ENCODE results near the gene PARVB.

Gene PARVB

DNA sequence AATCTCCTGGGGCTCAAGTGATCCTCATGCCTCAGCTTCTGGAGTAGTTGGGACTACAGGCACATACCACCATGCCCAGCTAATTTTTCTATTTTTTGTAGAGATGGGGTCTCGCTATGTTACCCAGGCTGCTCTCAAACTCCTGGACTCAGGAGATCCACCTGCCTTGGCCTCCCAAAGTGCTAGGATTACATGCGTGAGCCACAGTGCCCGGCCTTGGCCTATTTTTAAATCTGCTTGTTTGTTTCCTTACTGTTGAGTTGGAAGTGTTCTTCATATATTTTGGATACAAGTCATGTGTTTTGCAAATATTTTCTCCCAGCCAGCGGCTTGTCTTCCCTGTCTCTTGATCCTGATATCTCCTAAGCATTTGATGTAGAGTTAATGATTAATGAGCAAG is 5.0 kb downstream of the PARVB start:
- ChIA-PET POLR2A (ENCODE audit: low non-redundant PET) (no interaction called here), CTCF (no interaction called here)
- no peak overlapping the region for H3K27ac ChIP-seq
- DNase-seq (ENCODE audit: low spot score): no peak
- TF ChIP-seq, protein P1, sequence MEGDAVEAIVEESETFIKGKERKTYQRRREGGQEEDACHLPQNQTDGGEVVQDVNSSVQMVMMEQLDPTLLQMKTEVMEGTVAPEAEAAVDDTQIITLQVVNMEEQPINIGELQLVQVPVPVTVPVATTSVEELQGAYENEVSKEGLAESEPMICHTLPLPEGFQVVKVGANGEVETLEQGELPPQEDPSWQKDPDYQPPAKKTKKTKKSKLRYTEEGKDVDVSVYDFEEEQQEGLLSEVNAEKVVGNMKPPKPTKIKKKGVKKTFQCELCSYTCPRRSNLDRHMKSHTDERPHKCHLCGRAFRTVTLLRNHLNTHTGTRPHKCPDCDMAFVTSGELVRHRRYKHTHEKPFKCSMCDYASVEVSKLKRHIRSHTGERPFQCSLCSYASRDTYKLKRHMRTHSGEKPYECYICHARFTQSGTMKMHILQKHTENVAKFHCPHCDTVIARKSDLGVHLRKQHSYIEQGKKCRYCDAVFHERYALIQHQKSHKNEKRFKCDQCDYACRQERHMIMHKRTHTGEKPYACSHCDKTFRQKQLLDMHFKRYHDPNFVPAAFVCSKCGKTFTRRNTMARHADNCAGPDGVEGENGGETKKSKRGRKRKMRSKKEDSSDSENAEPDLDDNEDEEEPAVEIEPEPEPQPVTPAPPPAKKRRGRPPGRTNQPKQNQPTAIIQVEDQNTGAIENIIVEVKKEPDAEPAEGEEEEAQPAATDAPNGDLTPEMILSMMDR (conservative IDR thresholded peaks at IDR 0.05; ENCODE audit: low read depth): no peak

DNA sequence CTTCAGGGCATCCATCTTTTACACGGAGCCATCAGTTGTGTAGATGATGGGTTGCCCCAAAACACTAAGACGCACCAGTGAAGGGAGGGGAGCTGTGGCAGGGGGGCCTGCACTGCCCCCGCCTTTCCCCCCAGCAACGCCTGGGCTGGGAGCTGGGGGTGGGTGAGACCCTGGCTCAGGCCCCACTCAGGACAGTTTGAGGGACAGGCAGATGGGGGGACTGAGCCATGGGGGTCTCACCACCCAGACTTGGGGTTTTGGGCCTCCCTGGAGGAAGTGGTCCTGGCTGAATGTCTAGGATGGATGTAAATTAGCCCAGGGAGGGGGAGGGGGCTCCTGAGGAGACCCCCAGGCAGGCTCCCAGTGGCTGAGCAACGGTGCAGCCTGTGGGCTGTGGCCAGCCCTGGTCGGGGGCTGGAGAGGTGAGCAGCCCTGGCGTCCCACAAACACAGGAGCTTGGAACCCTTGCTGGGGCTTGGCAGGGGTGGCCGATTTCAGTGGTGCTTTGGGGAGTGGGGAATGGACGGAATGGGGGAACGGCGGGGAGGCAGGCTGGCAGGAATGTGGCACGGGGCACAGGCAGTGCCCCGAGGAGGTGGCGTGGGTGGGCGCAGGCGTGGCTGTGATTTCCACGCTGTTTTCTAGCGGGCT is 6.1 kb downstream of the PARVB start:
- no peak for DNase-seq (ENCODE audit: low spot score)
- CTCF ChIA-PET: no interaction called here
- no peak overlapping the region for H3K27ac ChIP-seq
- POLR2A ChIA-PET (ENCODE audit: low non-redundant PET): no interaction called here
- TF ChIP-seq, protein P1 (conservative IDR thresholded peaks at IDR 0.05; ENCODE audit: low read depth): no peak

DNA sequence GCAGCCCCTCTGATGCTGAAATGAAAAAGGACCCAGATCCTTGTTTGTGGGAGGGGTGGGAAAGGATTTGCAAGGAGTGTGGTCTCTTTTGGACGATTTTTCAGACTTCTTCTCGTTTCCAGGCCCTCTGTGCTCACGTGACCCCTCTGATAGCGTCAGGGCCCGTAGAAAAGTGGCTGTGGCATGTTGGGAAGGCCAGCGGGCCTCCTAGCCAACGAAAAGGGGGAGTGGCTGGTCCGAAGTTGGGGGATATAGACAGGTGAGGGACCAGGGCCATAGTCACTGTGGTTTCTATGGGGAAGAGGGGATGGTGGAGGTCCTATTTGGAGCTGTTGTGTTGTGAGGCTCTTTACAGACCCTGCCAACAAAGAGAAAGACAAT is 6.6 kb downstream of the PARVB start:
- H3K27ac ChIP-seq: no peak overlapping the region
- no peak for DNase-seq (ENCODE audit: low spot score)
- TF ChIP-seq, protein P1 (conservative IDR thresholded peaks at IDR 0.05; ENCODE audit: low read depth): no peak
- POLR2A ChIA-PET (ENCODE audit: low non-redundant PET): no interaction called here
- CTCF ChIA-PET: no interaction called here

DNA sequence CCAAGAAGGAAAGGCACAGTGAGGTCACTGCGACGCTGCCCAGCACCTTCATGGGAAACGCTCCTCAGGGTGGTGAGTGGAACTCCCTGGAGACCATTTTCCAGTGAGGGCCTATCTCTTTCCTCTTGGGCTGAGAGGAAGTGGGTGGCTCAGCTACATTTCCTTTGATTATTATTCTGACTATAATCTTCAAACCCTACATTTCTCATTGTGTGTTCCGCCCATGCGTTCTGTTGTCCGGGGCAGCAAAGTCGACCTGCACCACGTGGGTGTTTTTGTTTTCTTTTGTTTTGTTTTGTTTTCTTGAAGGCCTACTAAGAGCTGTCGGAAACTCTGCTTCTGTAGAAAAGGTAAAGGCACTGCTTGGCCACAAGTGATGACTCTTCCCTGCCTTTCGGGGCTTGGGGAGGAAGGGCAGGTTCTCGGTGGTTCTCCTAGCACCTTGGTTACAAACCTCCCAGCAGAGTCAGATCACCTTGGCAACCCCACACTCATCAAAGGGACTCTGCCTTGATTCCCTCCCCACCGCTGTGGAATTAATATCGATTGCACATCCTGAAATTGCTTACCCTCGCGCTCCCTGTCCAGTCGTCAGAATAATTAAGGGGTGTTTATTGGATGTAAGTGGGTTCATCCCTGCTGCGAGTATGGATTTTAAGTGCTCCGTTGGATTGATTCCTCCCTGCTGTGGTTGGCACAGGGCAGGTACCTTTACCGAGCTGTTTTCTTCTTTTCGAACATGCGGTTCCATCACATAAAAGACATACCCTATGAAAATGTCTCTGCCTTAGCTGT is 7.3 kb downstream of the PARVB start:
- ChIA-PET CTCF (no interaction called here), POLR2A (ENCODE audit: low non-redundant PET) (no interaction called here)
- TF ChIP-seq, protein P1 (conservative IDR thresholded peaks at IDR 0.05; ENCODE audit: low read depth): no peak

DNA sequence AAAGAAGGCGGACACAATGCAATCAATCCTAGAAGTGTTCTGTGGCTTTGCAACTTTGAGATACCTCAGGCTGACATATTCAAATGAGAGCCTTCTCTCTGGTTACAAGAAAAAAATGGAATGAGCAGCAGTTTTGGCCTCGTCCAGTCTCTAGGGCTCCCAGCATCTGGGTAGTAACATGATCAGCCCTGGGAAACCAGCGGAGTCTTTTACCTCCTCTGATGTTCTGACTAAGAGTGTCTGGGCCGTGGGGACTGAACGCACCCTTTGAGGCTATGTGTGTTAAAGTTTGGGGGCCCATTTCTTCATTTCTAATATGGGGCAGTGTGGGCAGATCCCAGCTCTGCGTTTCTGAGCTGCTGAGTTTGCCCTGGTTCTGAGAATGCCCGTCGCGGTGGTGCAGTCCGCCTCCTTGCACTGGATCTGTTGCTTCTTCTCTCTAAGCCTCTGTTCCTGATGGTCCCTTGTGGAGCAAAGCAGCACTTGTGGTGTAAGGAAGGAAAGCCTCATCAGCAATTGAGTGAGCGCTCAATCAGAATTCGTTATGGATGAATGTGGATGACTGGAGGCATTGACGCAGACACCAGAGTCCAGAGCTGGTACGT is 8.1 kb downstream of the PARVB start:
- CTCF ChIA-PET: interaction anchor here (1.0 kb wide), 1 partner anchor 49 kb away, joined by 3 read pairs; no protein-coding TSS in a partner anchor
- TF ChIP-seq, protein P1 (conservative IDR thresholded peaks at IDR 0.05; ENCODE audit: low read depth): no peak
- no peak for DNase-seq (ENCODE audit: low spot score)

More for the DNA sequence above, 7.3 kb downstream of the PARVB start:
- no peak for DNase-seq (ENCODE audit: low spot score)
- no peak overlapping the region for H3K27ac ChIP-seq

DNA sequence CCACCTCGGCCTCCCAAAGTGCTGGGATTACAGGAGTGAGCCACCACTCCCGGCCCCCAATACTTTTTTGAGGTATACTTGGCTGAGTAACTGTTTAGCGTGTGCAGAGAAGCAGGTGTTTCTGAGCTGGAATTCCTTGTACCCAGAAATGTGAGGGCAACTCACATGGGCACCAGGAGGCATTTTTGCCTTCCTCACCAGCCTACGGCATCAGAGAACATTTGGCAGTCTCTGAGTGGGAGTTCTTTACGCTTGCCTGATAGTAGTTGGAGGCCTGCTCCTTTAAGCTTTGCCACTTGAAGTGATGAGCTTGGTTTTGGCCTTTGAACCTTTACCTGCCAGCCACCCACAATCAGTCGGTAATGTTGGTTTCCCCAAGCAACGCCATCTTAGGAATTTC is 9.2 kb downstream of the PARVB start:
- TF ChIP-seq, protein P1 (conservative IDR thresholded peaks at IDR 0.05; ENCODE audit: low read depth): no peak
- no peak overlapping the region for H3K27ac ChIP-seq
- ChIA-PET CTCF (interaction anchor here (1.0 kb wide), 1 partner anchor 48 kb away, joined by 3 read pairs; no protein-coding TSS in a partner anchor), POLR2A (ENCODE audit: low non-redundant PET) (no interaction called here)
- DNase-seq (ENCODE audit: low spot score): no peak

More for the DNA sequence above, 8.1 kb downstream of the PARVB start:
- POLR2A ChIA-PET (ENCODE audit: low non-redundant PET): no interaction called here
- H3K27ac ChIP-seq: no peak overlapping the region
